Sigmoid colon (tissue), 4 donors: ENCODE data around the gene APLF.

Experiments used
- CTCF ChIP-seq, 4 experiments: fragments of 450-650 bp in 3 of 4; fragments of 200-600 bp in 1 of 4; IDR thresholded peaks; one replicate each; pipeline ENCODE4 v1.5.1; 2016 to 2019; ENCODE audit warnings: antibody characterized with exemption in 4 of 4, mild to moderate bottlenecking in 3 of 4, moderate library complexity in 2 of 4
- EP300 ChIP-seq, 4 donors: sonication (generic); formaldehyde crosslinking; IDR thresholded peaks; one replicate each; pipeline ENCODE4 v1.6.1; 2017; ENCODE audit warnings: antibody characterized with exemption in 4 of 4
- POLR2A ChIP-seq, 2 donors: fragments of 450-650 bp; IDR thresholded peaks; one replicate each; pipeline ENCODE4 v1.6.1; 2016; ENCODE audit warnings: antibody characterized with exemption in 2 of 2, mild to moderate bottlenecking in 2 of 2, moderate library complexity in 2 of 2
- POLR2AphosphoS5 ChIP-seq, 4 donors: sonication (generic); formaldehyde crosslinking; IDR thresholded peaks; one replicate each; pipeline ENCODE4 v1.6.1; 2017; ENCODE audit warnings: antibody characterized with exemption in 4 of 4

- no peak for TF ChIP-seq EP300 (IDR thresholded peaks at IDR 0.05)
- no peak for TF ChIP-seq POLR2A (IDR thresholded peaks at IDR 0.05)
- TF ChIP-seq CTCF (IDR thresholded peaks at IDR 0.05), result no peak
- TF ChIP-seq POLR2AphosphoS5 (IDR thresholded peaks at IDR 0.05), result no peak
Measured at GRCh38 chr2:68436270-68436669, 31.1 kb upstream of the APLF start.
